A673 (cell line): ENCODE data around the gene C4B.

Source experiments
- CTCF ChIP-seq: fragments of 300-800, 200-600 bp; sonication (generic); conservative IDR thresholded peaks from 2 replicates; pipeline ENCODE4 v1.5.1; 2017; ENCODE audit warnings: low read depth, mild to moderate bottlenecking, antibody characterized with exemption, low read length, moderate library complexity, mixed read lengths
- EZH2 ChIP-seq: fragments of 200-600 bp; sonication (generic); IDR thresholded peaks from 2 replicates; pipeline ENCODE4 v1.6.1; 2017; ENCODE audit warnings: borderline replicate concordance, low read depth, mild to moderate bottlenecking, mixed read lengths, antibody characterized with exemption, low read length; ENCODE audit not compliant: poor library complexity, severe bottlenecking

- no peak for TF ChIP-seq CTCF
- no peak for TF ChIP-seq EZH2
These were observed 48.9 kb upstream of the C4B start for GRCh38 chr6:31965700-31966099.
